HS-5 (cell line): ENCODE results near the gene WWP2.
"Not testable (repeated sequence)": the region's sequence is repeated elsewhere in the genome, so short reads cannot be mapped to it uniquely, and the experiment has no call there.

Experiments
- DNase-seq: peaks from one replicate; pipeline ENCODE4 v3.0.0-alpha.2; 2012; ENCODE audit warnings: low read depth

The WWP2 gene

DNA sequence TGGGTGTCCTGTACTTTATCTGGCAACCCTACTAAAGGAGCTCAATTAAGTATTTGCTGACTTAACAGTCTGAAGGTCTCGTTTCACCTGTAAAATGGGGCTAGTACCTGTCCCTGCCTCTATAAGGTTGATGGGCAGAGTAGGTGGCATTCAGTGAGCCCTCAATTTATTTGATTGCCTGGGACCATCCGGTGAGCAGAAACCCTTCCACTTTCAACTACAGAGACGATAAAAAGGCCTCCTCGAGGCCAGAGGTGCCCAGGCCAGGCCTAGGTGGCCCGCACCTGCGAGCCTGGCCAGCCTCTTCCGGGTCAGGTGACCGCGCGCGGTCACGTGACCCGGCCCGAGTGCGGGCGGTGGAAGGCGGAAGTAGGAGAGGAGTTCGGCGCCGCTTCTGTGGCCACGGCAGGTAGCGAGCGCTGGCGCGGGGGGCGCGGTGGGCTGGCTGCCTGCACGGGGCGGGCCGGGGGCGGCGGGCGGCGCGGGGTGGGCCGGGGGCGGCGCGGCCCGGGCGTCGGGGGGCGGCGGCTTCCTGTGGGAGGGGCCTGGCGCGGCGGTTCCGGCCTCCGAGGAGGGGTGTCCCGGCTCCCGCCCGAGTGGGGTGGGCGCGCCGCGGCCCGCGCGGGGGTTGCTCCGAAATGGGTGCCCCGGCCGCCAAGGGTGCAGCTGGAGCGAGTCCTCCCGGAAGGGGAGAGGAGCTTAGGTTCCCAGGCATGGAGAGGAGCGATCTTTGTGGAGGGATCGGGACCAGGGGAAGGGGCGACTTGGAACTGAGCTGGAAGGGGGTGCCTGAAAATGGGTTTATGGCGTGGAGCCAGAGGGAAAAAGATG, at the start of gene WWP2:
TSS of gene WWP2 (plus strand) at position 350 of the 831 bp plus-strand sequence. CDS start 24,679 bp downstream, outside the sequence.
- DNase-seq = no peak

DNA sequence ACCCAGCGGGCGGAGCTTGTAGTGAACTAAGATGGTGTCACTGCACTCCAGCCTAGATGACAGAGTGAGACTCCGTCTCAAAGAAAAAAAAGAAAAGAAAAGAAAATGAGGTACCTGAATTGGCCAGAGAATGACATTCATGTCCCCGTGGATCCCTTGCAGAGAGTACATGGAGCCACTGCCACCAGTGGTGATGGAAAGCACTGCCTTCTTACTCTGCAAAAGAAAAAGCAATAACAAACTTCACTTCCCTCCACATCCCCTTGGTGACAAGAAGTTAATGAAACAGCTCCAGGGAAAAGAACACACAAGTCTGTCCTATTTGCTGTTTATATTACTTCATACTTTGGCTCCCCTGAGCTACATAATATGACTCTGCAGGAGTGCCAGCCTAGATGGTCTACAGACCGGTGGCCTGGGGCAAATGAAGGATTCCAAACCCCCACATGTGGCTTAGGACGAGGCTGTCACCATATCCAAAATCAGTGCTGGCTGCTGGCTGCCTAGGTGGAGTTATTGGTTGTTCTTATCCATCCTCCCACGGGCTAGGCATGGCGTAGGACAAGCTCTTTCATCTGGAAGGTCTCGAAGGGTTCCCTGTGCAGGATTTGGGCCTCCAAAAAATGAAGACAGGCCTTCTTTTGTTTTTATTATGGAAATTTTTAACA, 49.1 kb upstream of the WWP2 start:
- DNase-seq = no peak

DNA sequence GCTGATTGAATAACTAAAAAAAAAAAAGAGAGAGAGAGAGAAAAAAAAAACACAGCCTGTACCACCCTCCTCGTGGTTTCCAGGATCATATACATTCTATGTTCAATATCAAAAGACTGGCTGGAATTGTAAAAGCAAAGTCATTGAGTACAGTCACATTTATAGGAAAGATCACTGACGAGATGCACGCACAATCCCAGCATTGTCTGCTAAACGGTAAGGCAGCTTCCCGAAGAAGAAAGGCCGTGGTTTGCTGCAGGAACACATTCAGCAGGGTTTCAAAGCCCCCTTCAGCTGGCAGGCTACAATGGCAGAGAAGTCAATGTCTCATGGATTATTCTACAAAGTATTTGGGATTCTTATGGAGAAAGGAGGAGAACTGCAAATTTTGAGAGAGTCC, 45.1 kb upstream of the WWP2 start:
- no peak for DNase-seq

DNA sequence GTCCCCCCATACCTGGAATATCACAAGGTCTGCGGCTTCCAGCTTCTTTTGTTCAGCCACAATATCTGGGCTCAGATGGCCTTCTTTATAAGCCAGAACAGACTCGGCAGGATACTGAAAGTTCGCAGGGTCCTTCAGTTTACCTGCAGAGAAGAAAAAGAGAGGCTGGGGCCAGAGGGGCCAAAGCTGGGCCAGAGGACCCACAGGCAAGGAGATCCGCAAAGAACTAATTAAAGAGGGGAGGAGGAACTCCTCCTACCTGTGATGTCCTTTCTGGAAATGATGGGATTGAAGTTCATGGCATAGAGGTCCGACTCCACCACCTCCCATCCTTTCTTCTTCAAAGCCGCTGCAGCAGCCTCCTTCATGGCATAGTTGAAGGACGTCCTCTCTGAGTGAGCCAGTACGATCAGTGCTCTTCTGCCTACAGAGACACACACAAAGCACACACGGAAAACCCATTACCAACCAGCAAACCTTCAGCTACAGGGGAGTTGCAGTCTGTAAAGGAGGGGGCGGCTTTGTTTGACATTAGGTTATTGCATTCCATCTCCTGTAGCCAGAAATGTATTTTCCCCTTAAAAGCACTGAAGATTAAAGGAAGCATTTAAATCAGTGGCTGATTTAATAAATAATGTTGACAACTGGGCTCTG, 43.9 kb upstream of the WWP2 start:
- no peak for DNase-seq

DNA sequence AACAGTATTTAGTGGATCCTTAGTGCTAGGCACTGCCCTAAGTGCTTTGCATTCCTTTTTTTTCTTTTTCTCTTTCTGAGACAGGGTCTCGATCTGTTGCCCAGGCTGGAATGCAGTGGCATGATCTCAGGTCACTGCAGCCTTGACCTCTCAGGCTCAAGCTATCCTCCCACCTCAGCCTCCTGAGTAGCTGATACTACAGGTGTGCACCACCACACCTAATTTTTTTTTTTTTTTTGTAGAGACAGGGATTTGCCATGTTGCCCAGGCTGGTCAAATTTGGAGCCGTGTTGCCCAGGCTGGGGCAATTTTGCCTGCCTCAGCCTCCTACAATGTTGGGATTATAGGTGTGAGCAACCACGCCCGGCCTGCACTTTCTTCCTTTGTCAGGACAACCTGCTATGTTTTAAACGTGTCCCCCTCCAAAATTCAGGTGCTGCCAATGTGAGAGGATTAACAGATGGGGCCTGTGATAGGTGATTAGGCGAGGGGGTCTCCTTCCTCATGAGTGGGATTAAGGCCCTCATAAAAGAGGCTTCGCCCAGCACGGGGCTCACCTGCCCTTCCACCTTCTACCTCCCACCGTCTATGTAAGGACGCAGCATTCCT, 41.2 kb upstream of the WWP2 start:
- no peak for DNase-seq

DNA sequence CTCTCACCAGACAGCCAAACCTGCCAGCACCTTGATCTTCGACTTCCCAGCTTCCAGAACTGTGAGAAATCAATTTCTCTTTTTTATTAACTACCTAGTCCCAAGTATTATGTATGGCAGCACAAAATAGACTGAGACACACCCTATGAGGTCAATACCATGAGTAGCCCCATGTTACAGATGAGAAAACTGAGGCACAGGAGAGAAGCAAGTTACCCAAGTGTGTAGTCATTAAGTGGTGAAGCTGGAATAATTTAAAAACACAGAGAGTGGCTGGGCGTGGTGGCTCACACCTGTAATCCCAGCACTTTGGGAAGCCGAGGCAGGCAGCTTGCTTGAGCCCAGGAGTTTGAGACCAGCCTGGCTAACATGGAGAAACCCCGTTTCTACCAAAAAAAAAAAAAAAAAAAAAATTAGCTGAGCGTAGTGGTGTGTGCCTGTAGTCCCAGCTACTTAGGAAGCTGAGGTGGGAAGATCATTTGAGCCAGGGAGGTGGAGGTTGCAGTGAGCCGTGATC, 40.6 kb upstream of the WWP2 start:
- no peak for DNase-seq

DNA sequence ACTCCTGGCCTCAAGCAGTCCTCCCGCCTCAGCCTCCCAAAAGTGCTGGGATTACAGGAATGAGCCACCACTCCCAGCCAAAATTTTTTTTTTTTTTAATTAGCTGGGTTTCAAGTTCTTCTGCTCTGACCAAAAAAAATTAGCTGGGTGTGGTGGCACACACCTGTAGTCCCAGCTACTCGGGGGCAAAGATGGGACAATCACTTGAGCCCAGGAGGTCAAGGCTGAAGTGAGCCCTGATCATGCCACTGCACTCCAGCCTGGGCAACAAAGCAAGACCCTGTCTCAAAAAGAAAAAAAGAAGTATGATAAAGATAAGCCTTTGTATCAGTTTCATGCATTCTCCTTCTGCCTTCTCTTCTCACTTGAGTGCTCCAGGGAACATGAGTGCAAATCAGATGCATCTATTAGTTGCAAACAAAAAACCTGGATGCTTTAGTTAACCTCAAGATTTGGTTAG, 37.7 kb upstream of the WWP2 start:
- DNase-seq = no peak

DNA sequence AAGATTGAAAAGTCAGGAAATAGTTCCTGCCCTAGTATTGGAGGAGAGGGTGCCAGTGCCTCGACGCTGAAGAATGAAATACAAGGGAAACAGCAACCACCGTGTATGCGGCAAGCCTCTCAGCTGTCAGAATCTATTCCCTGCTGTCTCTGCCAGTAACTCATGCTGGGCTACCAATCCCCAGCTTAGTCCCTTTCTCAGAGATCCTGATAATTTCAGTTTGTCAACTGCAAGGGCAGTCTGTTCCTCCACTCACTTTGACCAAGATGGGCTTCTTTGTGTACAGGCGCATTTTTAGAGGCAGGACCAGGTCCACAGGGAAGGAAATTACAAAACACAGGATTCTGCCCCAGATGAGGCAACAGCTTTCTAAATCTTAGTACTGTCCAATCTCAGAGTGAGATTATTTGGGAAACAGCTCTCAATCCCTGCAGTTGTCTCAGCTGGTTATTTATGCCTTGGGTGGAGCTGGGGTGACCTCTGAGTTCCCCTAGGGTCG, 37.1 kb upstream of the WWP2 start:
- no peak for DNase-seq

DNA sequence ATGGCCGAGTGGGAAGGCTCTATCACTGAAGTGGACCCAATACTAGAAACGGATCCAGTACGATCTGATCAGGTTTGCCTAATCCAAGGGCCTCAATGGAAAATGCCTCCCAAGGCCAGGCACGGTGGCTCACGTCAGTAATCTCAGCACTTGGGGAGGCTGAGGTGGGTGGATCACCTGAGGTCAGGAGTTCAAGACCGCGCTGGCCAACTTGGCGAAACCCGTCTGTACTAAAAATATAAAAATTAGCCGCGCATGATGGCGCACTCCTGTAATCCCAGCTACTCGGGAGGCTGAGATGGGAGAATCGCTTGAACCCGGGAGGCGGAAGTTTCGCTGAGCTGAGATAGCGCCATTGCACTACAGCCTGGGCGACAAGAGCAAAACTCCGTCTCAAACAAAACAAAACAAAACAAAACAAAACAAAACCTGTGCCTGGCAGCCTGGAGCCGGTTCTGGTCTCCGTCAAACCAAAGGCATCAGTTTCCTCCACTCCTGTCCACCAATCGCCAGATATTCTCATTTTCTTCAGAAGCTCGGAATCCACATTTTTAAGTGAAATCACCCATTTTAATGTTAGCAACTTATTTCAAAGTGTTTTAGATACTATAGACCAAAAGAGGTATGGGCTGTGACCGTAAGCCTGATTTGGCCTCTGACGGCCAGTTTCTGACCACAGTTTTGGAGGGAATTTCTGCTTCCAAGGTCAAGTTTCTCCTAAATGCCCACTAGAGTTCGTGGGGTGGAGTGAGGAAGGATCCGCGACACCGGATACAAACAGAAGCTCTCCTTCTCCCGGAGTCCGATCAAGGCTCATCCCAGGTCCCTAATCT, 36.4 kb upstream of the WWP2 start:
- DNase-seq = no peak

DNA sequence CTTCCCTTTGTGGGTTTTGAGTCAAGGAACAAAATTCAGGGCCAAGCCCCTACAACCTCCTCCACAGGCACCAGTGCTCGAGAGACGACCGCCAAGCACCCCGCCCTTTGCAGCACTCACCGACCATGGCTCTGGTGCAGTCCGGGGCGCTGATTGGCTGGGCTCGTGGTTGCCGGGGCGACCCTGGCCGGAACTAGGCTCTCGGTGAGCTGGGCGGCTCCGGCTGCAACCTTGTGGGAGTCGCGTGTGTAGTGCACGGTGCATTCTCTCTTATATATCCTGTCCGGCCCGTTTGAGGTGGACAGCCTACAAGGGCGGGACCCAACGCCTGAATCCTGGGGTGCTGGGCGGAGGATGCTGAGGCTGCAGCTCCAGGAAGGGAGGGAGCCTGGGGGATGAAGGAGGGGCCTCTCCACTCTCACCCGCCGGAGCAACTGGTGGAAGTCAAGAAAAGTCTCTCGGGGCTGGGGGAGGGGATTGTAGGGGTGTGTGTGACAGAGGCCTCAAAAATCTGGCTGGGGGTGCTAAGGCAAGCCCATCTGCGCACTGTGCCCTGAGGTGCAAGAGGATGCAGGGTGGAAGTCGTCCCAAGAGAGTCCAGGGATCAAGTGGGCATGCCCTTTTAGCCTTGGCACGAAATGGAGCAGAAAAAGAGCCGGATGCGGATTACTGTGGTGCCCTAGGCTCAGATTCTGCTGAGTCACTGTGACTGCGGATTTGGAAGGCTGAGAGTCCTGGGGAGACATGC, 35.6 kb upstream of the WWP2 start, which contains the start of gene NQO1:
TSS of gene NQO1 (minus strand) at position 248 of the 748 bp plus-strand sequence. CDS start at position 127, 121 bp downstream.
- peak; percentile 94 for DNase-seq

DNA sequence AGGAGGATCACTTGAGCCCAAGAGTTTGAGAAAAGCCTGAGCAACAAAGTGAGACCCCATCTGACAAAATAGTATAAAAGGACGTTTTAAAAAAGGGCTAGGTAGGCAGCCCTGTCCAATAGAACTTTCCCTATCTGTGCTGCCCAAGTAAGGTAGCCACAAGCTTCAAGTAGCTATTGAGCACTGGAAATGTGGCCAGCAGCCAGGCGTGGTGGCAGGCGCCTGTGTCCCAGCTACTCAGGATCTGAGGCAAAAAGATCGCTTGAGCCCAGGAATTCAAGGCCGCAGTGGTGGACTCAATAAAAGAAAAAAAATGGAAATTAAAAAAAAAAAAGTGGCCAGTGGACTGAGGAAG, 34.2 kb upstream of the WWP2 start:
- no peak for DNase-seq

DNA sequence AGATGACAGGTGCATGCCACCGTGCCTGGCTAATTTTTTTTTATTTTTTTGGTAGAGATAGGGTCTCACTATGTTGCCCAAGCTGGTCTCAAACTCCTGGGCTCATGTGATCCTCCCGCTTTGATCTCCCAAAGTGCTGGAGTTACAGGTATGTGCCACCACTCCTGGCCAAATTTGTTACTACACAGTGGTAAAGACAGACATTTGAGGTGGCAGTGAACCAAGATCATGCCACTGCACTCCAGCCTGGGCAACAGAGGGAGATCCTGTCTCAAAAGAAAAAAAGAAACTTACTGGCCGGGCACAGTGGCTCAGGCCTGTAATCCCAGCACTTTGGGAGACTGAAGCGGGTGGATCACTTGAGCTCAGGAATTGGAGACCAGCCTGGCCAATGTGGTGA, 33.1 kb upstream of the WWP2 start:
- DNase-seq = not testable (repeated sequence)

DNA sequence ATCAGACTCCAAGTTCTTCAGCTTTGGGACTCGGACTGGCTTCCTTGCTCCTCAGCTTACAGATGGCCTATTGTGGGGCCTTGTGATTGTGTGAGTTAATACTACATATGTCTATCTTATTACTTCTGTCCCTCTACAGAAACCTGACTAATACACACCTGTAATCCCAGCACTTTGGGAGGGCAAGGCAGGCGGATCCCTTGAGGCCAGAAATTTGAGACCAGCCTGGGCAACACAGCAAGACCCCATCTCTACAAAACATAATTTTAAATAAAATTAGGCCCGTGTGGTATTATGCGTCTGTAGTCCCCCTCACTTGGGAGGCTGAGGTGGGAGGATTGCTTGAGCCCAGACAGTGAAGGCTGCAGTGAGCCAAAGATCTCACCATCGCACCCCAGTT, 30.9 kb upstream of the WWP2 start:
- not testable (repeated sequence) for DNase-seq

DNA sequence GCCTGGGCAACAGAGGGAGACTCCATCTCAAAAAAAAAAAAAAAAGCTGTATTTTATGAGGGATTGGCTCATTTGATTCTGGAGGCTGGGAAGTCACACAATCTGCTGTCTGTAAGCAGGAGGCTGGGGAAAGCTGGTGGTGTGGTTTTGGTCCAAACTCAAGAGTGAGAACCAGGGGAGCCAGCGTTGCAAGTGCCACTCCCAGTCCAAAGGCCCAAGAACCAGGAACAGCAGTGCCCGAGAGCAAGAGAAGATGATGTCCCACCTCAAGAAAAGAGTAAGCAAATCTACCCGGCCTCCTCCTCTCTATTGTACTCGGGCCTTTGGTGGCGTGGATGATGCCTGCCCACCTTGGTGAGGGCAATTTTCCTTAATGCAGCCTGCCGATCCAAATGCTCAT, 30.0 kb upstream of the WWP2 start:
- no peak for DNase-seq

DNA sequence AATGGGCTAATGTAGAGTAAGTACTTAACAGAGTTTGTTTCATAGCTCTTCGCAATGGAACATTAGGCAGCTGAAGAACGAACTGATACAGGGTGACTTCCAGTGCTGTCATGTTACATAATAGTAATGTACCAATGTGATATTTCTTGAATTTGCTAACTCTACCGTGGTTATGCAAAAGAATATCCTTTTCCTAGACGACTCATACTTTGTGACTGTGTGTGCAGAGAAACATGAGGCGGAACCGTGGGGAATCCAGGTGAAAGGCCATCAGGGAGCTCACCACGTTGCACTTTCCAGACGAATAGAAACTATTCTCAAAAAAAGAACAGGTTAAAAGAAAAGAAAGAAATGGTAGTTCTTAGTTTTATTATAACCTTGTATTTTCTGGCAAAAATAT, 20.6 kb upstream of the WWP2 start:
- no peak for DNase-seq

DNA sequence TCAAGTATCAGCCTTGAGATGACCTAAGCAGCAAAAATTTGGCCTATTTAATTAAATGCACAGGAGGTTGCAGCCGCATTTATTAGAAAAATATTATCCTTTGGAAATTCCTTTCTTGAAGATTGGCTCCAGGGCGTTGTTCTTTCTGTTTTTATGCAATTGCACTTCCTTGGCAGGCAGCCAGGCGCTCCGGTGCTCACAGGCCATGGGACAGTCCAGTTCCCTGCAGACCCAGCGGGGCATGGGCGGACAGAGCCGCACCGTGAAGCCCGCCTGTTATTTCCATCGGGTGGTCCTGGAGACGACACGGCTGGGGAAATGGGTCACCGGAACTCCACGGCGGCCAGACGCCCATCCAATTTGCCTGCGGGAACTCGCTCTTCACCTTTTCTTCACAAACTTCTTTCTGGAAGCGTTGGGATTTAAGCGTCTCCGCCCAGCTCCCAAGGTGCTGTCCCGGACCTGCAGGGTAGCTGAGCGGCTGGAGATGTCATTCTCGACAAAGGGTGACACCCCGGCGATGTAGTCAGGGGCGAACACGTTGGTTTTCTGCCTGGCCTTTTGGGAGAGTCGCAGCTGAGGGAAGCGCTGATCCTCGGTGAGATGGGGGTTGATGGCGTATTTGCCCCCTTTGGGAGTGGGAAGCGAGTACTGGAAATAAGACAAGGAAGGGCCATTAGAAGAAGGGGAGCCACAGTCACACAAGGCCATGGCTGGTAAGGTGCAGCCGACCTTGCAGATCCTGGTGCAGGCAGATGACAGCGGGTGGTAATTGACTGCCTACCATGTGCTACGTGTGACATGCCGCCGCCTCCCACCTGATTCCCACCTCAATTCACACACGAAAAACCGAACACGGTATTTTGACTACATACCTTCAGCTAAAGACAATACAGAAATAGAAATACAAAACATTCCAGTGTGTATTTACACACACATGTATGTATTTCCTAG, 19.9 kb upstream of the WWP2 start:
- no peak for DNase-seq

DNA sequence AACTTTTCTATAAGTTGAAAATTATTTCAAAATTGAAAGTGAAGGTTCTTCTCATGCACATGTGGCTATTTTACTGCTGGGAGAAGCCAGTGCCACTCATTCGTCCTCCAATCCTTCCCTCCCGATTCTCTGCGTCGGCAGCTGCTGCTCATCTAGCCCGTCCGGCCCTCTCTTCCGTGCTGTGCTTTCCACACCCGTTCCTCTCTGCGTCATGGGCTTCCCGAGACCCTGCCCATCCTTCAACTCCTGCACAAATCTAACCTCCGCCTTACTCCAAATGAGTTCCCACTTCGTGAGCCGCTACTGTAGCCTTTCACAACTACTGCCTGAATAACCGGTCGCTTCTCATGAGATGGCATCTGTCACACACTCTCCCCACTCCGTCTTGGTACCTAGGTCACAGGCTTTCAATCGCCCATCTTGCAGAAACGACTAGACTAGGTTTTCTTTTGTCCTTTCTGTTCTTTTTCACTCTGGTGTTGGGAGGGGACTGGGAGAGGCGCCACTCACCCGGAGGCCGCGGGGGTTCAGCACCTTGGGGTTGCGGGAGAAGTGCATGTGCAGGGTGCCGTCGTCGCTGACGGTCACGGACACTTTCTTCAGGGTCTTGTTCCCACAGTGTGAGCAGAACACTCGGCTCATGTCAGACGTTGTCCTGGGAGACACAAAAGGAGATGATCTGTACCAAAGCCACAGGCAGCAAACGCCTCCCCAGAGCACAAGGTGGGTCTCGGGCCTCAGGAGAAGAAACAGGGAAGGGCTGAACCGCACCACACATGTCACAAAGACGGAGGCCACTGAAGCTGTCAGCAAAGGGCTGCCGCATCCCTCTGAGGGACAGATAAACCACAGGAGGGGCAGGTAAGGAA, 17.5 kb upstream of the WWP2 start:
- DNase-seq = no peak

DNA sequence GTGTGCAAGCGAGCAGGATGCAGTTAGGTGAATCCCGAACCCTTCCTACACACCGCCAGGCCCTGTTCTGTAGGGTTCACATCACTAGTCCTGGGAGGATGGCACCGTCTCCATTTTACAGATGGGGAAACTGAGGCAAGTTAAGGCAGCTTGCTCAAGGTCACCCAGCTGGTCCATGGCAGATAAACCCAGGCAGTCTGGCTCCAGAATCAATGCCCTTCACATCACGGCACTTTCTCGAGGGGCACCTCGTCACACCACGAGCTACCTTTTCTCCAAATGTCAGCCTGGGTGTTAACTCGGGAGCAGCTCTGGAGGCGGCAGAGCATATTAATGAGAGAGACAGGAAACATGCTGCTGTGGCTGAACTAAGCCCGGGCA, 16.9 kb upstream of the WWP2 start:
- no peak for DNase-seq
